ENCODE results near the gene ANGPT4. TPM values are rescaled to one million over a fixed set of nuclear protein-coding genes. Genes with fewer than 3 reads are reported as not detected.

The ANGPT4 gene
- total RNA-seq, 2 experiments from 2014 or later = not detected

GRCh38 chr20:889932-890463 is 26.1 kb downstream of the ANGPT4 start:
- no peaks in the 10 kb centered on the region for H3K36me3 ChIP-seq (ENCODE audit: insufficient read depth, low read length)
- DNase-seq (no peak), ATAC-seq (ENCODE audit: poor library complexity) (no peak)
- Mint-ChIP-seq H3K9me3 (no peaks in the 10 kb centered on the region), H3K36me3 (ENCODE audit: low read depth) (no peaks in the 10 kb centered on the region), H3K4me1 (ENCODE audit: low read depth) (no peaks in the 10 kb centered on the region), H3K27ac (no peak overlapping the region), H3K27me3 (peaks cover 9% of the 10 kb centered on the region), H3K4me3 (no peak overlapping the region)
- ChIA-PET POLR2A (no interaction called here), CTCF (no interaction called here)
- intact Hi-C loops (cut with DNase I, micrococcal nuclease) = no loop called here
- H3K4me1 ChIP-seq (ENCODE audit: insufficient read depth, low read length) = peaks cover 1% of the 10 kb centered on the region
- peaks cover 0 to 4% of the 10 kb centered on the region in 2 experiments for H3K27me3 ChIP-seq (ENCODE audit: control insufficient read depth in 1 of 2, insufficient read depth in 2 of 2, low read length in 2 of 2)
- TF ChIP-seq, protein P1, sequence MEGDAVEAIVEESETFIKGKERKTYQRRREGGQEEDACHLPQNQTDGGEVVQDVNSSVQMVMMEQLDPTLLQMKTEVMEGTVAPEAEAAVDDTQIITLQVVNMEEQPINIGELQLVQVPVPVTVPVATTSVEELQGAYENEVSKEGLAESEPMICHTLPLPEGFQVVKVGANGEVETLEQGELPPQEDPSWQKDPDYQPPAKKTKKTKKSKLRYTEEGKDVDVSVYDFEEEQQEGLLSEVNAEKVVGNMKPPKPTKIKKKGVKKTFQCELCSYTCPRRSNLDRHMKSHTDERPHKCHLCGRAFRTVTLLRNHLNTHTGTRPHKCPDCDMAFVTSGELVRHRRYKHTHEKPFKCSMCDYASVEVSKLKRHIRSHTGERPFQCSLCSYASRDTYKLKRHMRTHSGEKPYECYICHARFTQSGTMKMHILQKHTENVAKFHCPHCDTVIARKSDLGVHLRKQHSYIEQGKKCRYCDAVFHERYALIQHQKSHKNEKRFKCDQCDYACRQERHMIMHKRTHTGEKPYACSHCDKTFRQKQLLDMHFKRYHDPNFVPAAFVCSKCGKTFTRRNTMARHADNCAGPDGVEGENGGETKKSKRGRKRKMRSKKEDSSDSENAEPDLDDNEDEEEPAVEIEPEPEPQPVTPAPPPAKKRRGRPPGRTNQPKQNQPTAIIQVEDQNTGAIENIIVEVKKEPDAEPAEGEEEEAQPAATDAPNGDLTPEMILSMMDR (IDR thresholded peaks at IDR 0.05) = no peak
- no peak overlapping the region for H3K27ac ChIP-seq (ENCODE audit: low read depth in 1 of 2, low read length in 2 of 2)
- H3K4me3 ChIP-seq (ENCODE audit: low read length) = no peak overlapping the region
- no peaks in the 10 kb centered on the region for H3K9me3 ChIP-seq (ENCODE audit: control insufficient read depth in 1 of 2, insufficient read depth in 1 of 2, low read length in 2 of 2)

DNA sequence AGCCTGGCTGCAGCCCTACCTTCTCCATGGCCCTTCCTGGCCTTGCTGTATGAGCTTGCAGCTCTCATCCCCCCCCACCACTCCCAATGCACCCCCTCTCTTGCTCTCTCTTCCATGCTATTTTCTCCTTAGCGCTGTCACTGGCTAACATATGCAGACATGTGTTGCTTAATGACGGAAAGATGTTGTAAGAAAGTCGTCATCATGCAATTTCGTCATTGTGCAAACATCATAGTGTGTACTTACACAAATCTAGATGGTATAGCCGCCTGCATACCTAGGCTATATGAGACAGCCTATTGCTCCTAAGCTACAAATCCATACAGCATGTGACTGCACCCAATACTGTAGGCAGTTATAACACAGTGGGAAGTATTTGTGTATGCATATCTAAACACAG is 27.0 kb downstream of the ANGPT4 start:
- no peak overlapping the region for H3K4me3 Mint-ChIP-seq
- POLR2A ChIA-PET = no interaction called here
- CTCF ChIA-PET = no interaction called here
- intact Hi-C loops (cut with DNase I, micrococcal nuclease) = no loop called here
- Histone ChIP-seq H3K36me3 (ENCODE audit: insufficient read depth, low read length) (no peaks in the 10 kb centered on the region), H3K9me3 (ENCODE audit: control insufficient read depth in 1 of 2, insufficient read depth in 1 of 2, low read length in 2 of 2) (no peaks in the 10 kb centered on the region), H3K4me3 (ENCODE audit: low read length) (no peak overlapping the region), H3K4me1 (ENCODE audit: insufficient read depth, low read length) (peaks cover 5% of the 10 kb centered on the region), H3K27me3 (ENCODE audit: control insufficient read depth in 1 of 2, insufficient read depth in 2 of 2, low read length in 2 of 2) (peaks cover 0 to 11% of the 10 kb centered on the region in 2 experiments), H3K27ac (ENCODE audit: low read depth in 1 of 2, low read length in 2 of 2) (no peak overlapping the region)
- no peaks in the 10 kb centered on the region for H3K4me1 Mint-ChIP-seq (ENCODE audit: low read depth)
- ATAC-seq (ENCODE audit: poor library complexity) = no peak
- no peaks in the 10 kb centered on the region for H3K9me3 Mint-ChIP-seq
- no peak for DNase-seq
- TF ChIP-seq, protein P1 (IDR thresholded peaks at IDR 0.05) = no peak
- H3K27me3 Mint-ChIP-seq = peaks cover 12% of the 10 kb centered on the region
- H3K27ac Mint-ChIP-seq = no peak overlapping the region
- no peaks in the 10 kb centered on the region for H3K36me3 Mint-ChIP-seq (ENCODE audit: low read depth)

DNA sequence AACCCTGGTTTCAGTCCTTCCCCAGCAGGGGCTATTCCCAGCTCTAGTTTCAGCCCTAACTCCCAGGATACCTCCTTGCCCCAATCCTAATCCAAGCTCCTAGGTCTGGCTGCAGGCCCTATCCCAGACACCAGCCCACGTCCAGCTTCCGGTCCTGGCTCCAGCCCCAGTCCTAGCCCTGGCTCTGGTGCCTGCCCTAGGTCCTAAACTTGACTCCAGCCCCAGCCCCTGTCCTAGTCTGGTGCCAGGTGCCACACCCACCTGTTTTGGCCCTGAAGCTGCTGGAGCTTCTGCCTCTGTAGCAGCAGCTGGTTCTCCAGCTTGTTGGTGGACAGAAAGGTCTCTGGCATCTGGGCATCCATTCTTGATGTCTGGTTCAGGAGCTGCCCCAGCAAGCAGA is 28.1 kb downstream of the ANGPT4 start:
- no peak for DNase-seq
- H3K4me3 Mint-ChIP-seq = no peak overlapping the region
- Histone ChIP-seq H3K4me1 (ENCODE audit: insufficient read depth, low read length) (peaks cover 5% of the 10 kb centered on the region), H3K4me3 (ENCODE audit: low read length) (no peak overlapping the region), H3K36me3 (ENCODE audit: insufficient read depth, low read length) (no peaks in the 10 kb centered on the region), H3K9me3 (ENCODE audit: control insufficient read depth in 1 of 2, insufficient read depth in 1 of 2, low read length in 2 of 2) (no peaks in the 10 kb centered on the region), H3K27ac (ENCODE audit: low read depth in 1 of 2, low read length in 2 of 2) (no peak overlapping the region), H3K27me3 (ENCODE audit: control insufficient read depth in 1 of 2, insufficient read depth in 2 of 2, low read length in 2 of 2) (peaks cover 0 to 13% of the 10 kb centered on the region in 2 experiments)
- CTCF ChIA-PET = no interaction called here
- POLR2A ChIA-PET = no interaction called here
- no peaks in the 10 kb centered on the region for H3K9me3 Mint-ChIP-seq
- TF ChIP-seq, protein P1 (IDR thresholded peaks at IDR 0.05) = no peak
- peaks cover 10% of the 10 kb centered on the region for H3K27me3 Mint-ChIP-seq
- no peaks in the 10 kb centered on the region for H3K36me3 Mint-ChIP-seq (ENCODE audit: low read depth)
- no peaks in the 10 kb centered on the region for H3K4me1 Mint-ChIP-seq (ENCODE audit: low read depth)
- H3K27ac Mint-ChIP-seq = no peak overlapping the region
- no peak for ATAC-seq (ENCODE audit: poor library complexity)
- intact Hi-C loops (cut with DNase I, micrococcal nuclease) = no loop called here

Data from CD4-positive, alpha-beta T cell (primary cell).